HG02642 (cell line): ENCODE results near the gene FAM180A.
"Not testable (repeated sequence)": the region's sequence is repeated elsewhere in the genome, so short reads cannot be mapped to it uniquely, and the experiment has no call there.

Experiments
- ATAC-seq: cut with Tn5 transposase; IDR thresholded peaks from one replicate; pipeline ENCODE4 v1.9.1; 2021; ENCODE audit warnings: mild to moderate bottlenecking; ENCODE audit not compliant: unreplicated experiment, poor library complexity

The FAM180A gene

GRCh38 chr7:135716677-135717238, 31.9 kb downstream of the FAM180A start:
- no peak for ATAC-seq

GRCh38 chr7:135715673-135716072, 32.9 kb downstream of the FAM180A start:
- no peak for ATAC-seq

DNA sequence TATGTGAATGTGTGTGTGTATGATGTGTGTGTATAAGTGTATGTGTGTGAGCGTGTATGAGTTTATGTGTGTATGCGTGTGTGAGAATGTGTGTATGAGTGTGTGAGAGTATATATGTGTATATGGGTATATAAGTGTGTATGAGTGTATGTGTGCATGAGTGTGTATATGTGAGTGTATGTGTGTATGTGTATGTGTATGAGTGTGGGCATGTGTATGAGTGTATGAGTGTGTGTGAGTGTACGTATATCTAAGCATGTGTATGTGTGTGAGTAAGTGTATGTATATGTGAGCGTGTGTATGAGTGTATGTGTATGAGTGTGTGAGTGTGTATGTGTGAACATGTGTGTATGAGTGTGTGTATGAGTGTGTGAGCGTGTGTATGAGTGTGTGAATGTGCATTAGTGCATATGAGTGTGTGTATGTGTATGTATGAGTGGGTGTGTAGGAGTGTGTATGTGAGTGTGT, 33.5 kb downstream of the FAM180A start:
- ATAC-seq: no peak

GRCh38 chr7:135714534-135715009, 34.0 kb downstream of the FAM180A start:
- ATAC-seq: no peak

GRCh38 chr7:135713836-135714470, 34.7 kb downstream of the FAM180A start:
- ATAC-seq: no peak

- ATAC-seq: no peak
Measured at GRCh38 chr7:135712796-135713195, 35.8 kb downstream of the FAM180A start.

DNA sequence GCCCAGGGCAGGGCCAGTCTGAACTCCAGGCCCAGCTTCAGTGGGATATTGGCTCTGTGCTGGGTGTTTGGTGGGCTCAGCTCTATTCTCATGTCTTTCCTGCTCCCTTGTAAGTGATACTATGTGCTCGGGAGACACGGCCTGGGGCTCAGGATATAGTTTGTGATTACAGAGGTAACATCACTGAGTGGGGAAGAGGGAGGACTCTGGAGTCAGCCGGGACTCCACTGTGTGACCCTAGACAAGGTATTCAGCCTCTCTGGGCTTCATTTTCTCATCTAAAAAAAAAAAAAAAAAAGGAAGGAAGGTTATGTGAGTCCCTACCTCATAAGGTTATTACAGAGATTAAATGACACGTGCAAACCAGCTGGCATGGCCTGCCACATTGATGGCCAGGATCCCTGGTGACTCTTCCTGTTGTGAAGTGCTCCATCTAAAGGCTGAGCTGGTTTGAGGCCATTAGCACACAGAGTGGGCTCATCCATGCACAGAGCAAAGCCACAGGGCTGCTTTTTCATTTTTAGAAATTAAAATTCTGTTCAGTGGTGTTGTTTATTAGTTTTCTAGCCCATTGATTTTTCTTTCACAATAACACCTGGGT, 36.3 kb downstream of the FAM180A start:
- no peak for ATAC-seq

GRCh38 chr7:135711139-135711469, 37.5 kb downstream of the FAM180A start:
- ATAC-seq: no peak

GRCh38 chr7:135710417-135711138, 38.0 kb downstream of the FAM180A start:
- ATAC-seq: no peak

GRCh38 chr7:135709508-135709907, 39.1 kb downstream of the FAM180A start:
- no peak for ATAC-seq

DNA sequence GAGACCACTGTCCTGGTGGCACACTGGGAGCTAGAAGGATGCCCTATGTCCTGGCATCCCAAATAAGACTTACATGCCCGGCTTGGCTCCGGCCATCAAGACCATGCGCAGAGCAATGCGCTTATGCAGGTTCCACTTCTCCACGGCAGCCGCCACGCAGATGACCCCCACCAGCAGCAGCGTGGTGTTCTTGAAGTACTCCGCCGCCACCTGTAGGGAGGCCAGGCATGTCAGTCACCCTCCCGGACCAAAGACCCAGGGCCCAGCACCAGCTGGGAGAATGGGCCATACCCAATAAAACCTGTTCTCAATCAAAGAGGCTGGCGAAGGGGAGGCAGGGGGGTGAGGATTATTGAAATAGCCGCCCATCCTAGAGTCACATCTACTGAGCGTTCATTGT, 40.6 kb downstream of the FAM180A start:
- no peak for ATAC-seq

DNA sequence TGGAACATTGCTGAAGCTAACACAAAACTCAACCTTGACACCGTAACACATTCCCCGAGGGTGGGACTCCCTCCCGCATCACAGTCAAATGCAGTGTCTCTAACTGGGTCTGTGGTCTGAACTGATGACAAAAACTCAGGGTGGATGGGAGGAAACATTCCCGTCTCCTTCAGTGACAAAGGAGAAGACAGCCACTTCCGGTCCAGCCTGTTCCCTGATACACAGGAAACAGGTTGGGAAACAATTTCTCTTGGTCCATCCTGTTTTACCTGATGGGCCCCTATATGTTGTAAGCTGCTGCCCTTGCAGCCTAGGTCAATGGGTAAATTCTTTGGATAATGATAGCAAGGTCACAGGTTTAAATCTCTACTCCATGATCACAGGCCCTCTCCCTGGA, 41.0 kb downstream of the FAM180A start:
- ATAC-seq: no peak

DNA sequence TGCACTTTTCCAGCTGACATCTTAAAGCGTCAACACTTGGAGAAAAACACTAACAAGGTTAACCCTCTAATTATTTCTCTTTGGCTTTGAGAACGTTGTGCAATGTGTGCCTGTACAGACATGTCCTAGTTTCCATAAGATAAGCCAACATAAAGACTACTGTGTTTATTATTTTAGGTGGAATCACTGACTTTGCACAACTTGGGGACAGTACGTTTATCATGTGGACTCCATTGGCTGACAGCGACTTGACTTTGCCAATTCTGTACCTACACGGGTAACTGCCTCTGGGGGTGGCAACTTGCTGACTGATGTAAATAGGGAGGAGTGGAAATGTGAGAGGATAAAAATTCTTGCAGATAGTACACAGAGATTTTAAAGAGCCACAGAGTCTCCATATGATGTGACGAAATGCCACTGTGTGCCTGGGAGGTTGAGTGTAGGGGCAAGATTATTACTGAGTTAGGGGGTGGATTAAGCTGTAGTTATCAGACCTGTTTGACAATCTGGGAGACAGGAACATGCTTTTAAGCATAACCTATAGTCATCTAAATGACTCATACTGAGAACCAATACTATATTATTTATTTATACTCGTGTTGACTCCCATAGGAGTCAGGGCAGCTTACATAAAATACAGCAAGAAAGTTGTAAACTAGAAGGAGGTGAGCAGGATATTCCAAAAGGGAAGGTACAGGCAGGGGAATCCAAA, 41.6 kb downstream of the FAM180A start:
- no peak for ATAC-seq

DNA sequence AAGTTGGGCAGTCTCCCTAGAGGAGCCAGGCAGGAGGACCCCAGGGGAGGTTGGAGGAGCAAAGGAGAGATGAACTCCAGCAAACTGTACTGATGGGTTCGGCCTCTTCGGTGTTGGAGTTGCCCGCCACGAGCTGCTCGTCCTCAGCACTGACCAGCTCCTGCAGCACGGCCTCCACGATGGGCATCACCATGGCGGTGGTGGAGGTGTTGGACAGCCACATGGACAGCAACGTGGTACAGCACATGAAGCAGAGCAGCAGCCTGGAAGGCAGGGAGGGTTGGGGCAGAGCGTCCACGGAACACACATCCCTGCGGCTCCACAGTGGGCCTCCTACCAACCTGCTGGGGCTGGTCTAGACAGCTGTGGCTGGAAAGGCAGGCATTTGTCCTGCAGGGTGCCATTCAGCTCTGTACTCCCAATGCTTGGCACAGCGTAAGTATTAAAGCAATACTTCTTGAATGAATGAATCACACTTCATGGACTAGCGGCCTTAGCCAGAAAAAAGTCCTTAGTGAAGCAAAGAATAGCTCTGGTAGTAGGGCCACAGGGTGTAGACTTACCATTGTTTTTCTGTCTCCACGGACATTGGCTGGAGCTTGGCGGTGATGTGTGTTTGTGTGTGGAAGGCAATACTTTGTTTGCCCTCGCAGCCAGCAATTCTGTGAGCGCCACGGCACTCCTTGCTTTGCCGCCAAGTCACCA, 42.4 kb downstream of the FAM180A start:
- no peak for ATAC-seq

GRCh38 chr7:135704698-135705097, 43.9 kb downstream of the FAM180A start:
- ATAC-seq: no peak

DNA sequence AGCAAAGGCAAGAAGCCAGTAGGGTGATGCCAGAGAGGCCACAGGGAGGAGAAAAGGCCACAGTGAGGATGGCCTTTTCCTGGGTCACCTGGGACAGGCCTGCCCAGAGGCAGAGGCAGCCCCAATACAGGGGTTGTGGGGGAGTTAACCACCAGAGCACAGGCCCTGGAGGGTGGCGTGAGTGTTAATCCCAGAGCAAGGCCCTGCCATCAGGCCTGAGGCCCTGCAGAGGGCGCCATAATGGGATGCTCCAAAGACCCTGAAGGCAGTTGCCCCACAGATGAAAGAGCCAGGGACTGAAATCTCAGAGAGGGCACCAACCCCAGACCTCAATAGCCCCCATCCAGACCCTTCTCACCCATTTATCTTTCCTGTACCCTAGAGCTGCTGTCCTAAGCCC, 44.5 kb downstream of the FAM180A start:
- no peak for ATAC-seq

- no peak for ATAC-seq
Measured at GRCh38 chr7:135697276-135698049, 51.1 kb downstream of the FAM180A start.

DNA sequence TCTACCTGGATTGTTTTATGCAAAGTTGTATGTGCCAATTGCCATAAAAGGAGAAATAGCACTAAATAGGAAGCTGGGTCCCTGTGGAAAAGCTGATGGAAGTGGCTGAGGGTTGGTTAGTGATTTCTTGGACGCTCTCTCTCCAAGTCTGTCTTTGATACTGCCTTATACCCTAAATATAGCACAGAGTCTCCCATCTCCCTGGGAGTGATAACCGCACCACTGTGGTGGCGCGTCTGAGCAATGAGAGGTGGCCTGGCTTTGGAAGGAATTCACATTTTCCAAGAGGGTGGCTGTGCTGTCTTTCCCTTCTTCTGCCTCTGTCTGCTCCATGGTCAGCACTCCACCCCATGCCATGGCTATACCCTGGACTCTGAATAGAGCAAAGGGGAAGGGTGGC, 55.1 kb downstream of the FAM180A start:
- no peak for ATAC-seq

DNA sequence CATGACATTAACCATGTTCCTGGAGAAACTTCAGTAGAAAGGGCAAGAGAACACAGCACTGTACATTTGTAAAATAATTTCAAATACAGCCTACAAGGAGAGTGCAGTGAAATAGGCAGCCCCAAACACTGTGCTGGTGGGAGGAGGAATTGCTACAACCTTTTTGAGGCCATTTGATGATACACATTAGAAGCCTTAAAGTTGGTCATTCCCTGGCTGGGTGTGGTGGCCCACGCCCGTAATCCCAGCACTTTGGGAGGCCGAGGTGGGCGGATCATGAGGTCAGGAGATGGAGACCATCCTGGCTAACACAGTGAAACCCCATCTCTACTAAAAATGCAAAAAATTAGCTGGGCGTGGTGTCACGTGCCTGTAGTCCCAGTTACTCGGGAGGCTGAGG, 56.0 kb downstream of the FAM180A start:
- ATAC-seq: not testable (repeated sequence)
